ENCODE data around the gene SCGB2B2. TPM values are rescaled to one million over a fixed set of nuclear protein-coding genes. Genes with fewer than 3 reads are reported as not detected.

The SCGB2B2 gene
- total RNA-seq, 1 experiment from 2014 or later = 0.20 TPM

- CTCF ChIA-PET = interaction anchor here (1.2 kb wide), 1 partner anchor 89 kb away, joined by 4 read pairs; no protein-coding TSS in a partner anchor
- DNase-seq (ENCODE audit: low spot score) = no peak
- no peaks in the 10 kb centered on the region; the same call in 1 of the 2 replicates for H3K4me1 Mint-ChIP-seq
- H3K4me3 Mint-ChIP-seq = no peak overlapping the region
- H3K36me3 Mint-ChIP-seq = no peaks in the 10 kb centered on the region
- no peak overlapping the region for H3K27ac Mint-ChIP-seq
- H3K9me3 Mint-ChIP-seq = no peaks in the 10 kb centered on the region
- no peak for ATAC-seq
- POLR2A ChIA-PET = no interaction called here
- no peaks in the 10 kb centered on the region; the same call in 1 of the 2 replicates for H3K27me3 Mint-ChIP-seq (ENCODE audit: low read depth)
- TF ChIP-seq ZNF263 (CRISPR knock-in tag; IDR thresholded peaks at IDR 0.05; ENCODE audit: low read depth) = no peak
- TF ChIP-seq ZBTB43 (CRISPR knock-in tag; IDR thresholded peaks at IDR 0.05) = no peak
- no peak for TF ChIP-seq ELF4 (CRISPR knock-in tag; IDR thresholded peaks at IDR 0.05; ENCODE audit: low read depth)
- TF ChIP-seq ZNF281 (CRISPR knock-in tag; IDR thresholded peaks at IDR 0.05) = no peak
- no peak for TF ChIP-seq CREM (CRISPR knock-in tag; IDR thresholded peaks at IDR 0.05)
- TF ChIP-seq SMAD4 (CRISPR knock-in tag; IDR thresholded peaks at IDR 0.05) = no peak
- TF ChIP-seq PREB (CRISPR knock-in tag; IDR thresholded peaks at IDR 0.05; ENCODE audit: borderline replicate concordance) = no peak
- no peak for TF ChIP-seq E2F5 (CRISPR knock-in tag; IDR thresholded peaks at IDR 0.05)
- no peak for TF ChIP-seq STAT6 (CRISPR knock-in tag; conservative IDR thresholded peaks at IDR 0.05; ENCODE audit: low read depth)
- no peak for TF ChIP-seq ZNF219 (CRISPR knock-in tag; IDR thresholded peaks at IDR 0.05; ENCODE audit: borderline replicate concordance)
- no peak for TF ChIP-seq NFATC4 (CRISPR knock-in tag; IDR thresholded peaks at IDR 0.05)
- TF ChIP-seq, protein P1, sequence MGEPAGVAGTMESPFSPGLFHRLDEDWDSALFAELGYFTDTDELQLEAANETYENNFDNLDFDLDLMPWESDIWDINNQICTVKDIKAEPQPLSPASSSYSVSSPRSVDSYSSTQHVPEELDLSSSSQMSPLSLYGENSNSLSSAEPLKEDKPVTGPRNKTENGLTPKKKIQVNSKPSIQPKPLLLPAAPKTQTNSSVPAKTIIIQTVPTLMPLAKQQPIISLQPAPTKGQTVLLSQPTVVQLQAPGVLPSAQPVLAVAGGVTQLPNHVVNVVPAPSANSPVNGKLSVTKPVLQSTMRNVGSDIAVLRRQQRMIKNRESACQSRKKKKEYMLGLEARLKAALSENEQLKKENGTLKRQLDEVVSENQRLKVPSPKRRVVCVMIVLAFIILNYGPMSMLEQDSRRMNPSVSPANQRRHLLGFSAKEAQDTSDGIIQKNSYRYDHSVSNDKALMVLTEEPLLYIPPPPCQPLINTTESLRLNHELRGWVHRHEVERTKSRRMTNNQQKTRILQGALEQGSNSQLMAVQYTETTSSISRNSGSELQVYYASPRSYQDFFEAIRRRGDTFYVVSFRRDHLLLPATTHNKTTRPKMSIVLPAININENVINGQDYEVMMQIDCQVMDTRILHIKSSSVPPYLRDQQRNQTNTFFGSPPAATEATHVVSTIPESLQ (CRISPR knock-in tag; IDR thresholded peaks at IDR 0.05) = no peak
- TF ChIP-seq ZNF317 (CRISPR knock-in tag; IDR thresholded peaks at IDR 0.05; ENCODE audit: borderline replicate concordance, low read depth) = no peak
- TF ChIP-seq FOXJ3 (CRISPR knock-in tag; IDR thresholded peaks at IDR 0.05; ENCODE audit: borderline replicate concordance) = no peak
- TF ChIP-seq ZNF532 (CRISPR knock-in tag; IDR thresholded peaks at IDR 0.05; ENCODE audit: borderline replicate concordance) = no peak
- no peak for TF ChIP-seq IRF1 (CRISPR knock-in tag; IDR thresholded peaks at IDR 0.05)
- TF ChIP-seq, protein P2, sequence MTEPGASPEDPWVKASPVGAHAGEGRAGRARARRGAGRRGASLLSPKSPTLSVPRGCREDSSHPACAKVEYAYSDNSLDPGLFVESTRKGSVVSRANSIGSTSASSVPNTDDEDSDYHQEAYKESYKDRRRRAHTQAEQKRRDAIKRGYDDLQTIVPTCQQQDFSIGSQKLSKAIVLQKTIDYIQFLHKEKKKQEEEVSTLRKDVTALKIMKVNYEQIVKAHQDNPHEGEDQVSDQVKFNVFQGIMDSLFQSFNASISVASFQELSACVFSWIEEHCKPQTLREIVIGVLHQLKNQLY (CRISPR knock-in tag; IDR thresholded peaks at IDR 0.05) = no peak
- no peak for TF ChIP-seq OVOL2 (CRISPR knock-in tag; IDR thresholded peaks at IDR 0.05; ENCODE audit: borderline replicate concordance)
Measured at GRCh38 chr19:34644991-34645461, 31.9 kb downstream of the SCGB2B2 start.
